Mesenchymal stem cell (in vitro differentiated cells and primary cell): ENCODE data around the gene ATG9A.

ENCODE experiments used
- DNase-seq: peaks from one replicate; pipeline ENCODE4 v3.0.0-alpha.2; 2013
- H2AFZ ChIP-seq: one replicate; pipeline ENCODE4 v1.6.1; 2013; ENCODE audit warnings: low read depth, mild to moderate bottlenecking, control low read depth, inconsistent platforms, low read length, moderate library complexity
- H2AK5ac ChIP-seq: 2 replicates; pipeline ENCODE4 v1.6.1; 2013; ENCODE audit warnings: low read length, moderate library complexity, mild to moderate bottlenecking, inconsistent platforms; ENCODE audit not compliant: severe bottlenecking
- H2BK120ac ChIP-seq: one replicate; pipeline ENCODE4 v1.6.1; 2013; ENCODE audit warnings: low read depth, mild to moderate bottlenecking, inconsistent platforms, low read length, moderate library complexity
- H2BK12ac ChIP-seq, 2 experiments: one replicate each; pipeline ENCODE4 v1.6.1; 2013; ENCODE audit warnings: inconsistent platforms in 2 of 2, low read length in 2 of 2, mild to moderate bottlenecking in 2 of 2, moderate library complexity in 2 of 2, control low read depth in 1 of 2
- H2BK15ac ChIP-seq: one replicate; pipeline ENCODE4 v1.6.1; 2013; ENCODE audit warnings: mild to moderate bottlenecking, low read depth, inconsistent platforms; ENCODE audit not compliant: poor library complexity, severe bottlenecking
- H2BK5ac ChIP-seq: 2 replicates; pipeline ENCODE4 v1.6.1; 2013; ENCODE audit warnings: low read depth, mild to moderate bottlenecking, low read length, control low read depth, inconsistent platforms; ENCODE audit not compliant: poor library complexity, severe bottlenecking
- H3K14ac ChIP-seq, 2 experiments: one replicate each; pipeline ENCODE4 v1.6.1; 2013; ENCODE audit warnings: inconsistent platforms in 2 of 2, low read length in 2 of 2, control low read depth in 1 of 2, mild to moderate bottlenecking in 1 of 2, moderate library complexity in 1 of 2
- H3K18ac ChIP-seq, 2 experiments: one replicate each; pipeline ENCODE4 v1.6.1; 2013; ENCODE audit warnings: inconsistent platforms in 2 of 2, low read length in 2 of 2, control low read depth in 1 of 2, low read depth in 1 of 2, mild to moderate bottlenecking in 1 of 2
- H3K23ac ChIP-seq, 2 experiments: one replicate each; pipeline ENCODE4 v1.6.1; 2013; ENCODE audit warnings: inconsistent platforms in 2 of 2, low read length in 2 of 2, mild to moderate bottlenecking in 2 of 2, moderate library complexity in 2 of 2, control low read depth in 1 of 2
- H3K27ac ChIP-seq: 2 replicates; pipeline ENCODE4 v1.5.1; 2013; ENCODE audit warnings: mild to moderate bottlenecking, moderate library complexity, low read length, control low read depth, inconsistent platforms; ENCODE audit not compliant: poor library complexity, severe bottlenecking
- H3K27me3 ChIP-seq, 2 experiments: 2 replicates each; pipeline versions ENCODE4 v1.6.1 to v1.7.0; 2013; ENCODE audit warnings: low read length in 2 of 2, mild to moderate bottlenecking in 2 of 2, moderate library complexity in 2 of 2, control low read depth in 1 of 2, inconsistent platforms in 1 of 2; ENCODE audit not compliant: control insufficient read depth in 1 of 2, insufficient read depth in 1 of 2
- H3K36me3 ChIP-seq, 2 experiments: 2 replicates each; pipeline versions ENCODE4 v1.6.1 to v1.7.0; 2013; ENCODE audit warnings: low read length in 2 of 2, control low read depth in 1 of 2, inconsistent platforms in 1 of 2, low read depth in 1 of 2, mild to moderate bottlenecking in 1 of 2; ENCODE audit not compliant: insufficient read depth in 2 of 2, control insufficient read depth in 1 of 2
- H3K4ac ChIP-seq, 2 experiments: one replicate each; pipeline ENCODE4 v1.6.1; 2013; ENCODE audit warnings: inconsistent platforms in 2 of 2, low read length in 2 of 2, mild to moderate bottlenecking in 2 of 2, moderate library complexity in 2 of 2, control low read depth in 1 of 2, low read depth in 1 of 2
- H3K4me1 ChIP-seq: 2 replicates; pipeline ENCODE4 v1.6.1; 2013; ENCODE audit warnings: low read depth, low read length, control low read depth; ENCODE audit not compliant: control insufficient read depth, insufficient read depth
- H3K4me2 ChIP-seq: 2 replicates; pipeline ENCODE4 v1.6.1; 2013; ENCODE audit warnings: low read length, mild to moderate bottlenecking, inconsistent platforms; ENCODE audit not compliant: poor library complexity, severe bottlenecking
- H3K4me3 ChIP-seq, 2 experiments: 2 replicates each; pipeline versions ENCODE4 v1.5.1 to v1.7.0; 2013; ENCODE audit warnings: low read length in 2 of 2, mild to moderate bottlenecking in 2 of 2, control low read depth in 1 of 2, low read depth in 1 of 2; ENCODE audit not compliant: insufficient read depth in 1 of 2
- H3K79me1 ChIP-seq: replicated peaks from 2 replicates; pipeline ENCODE4 v1.6.1; 2013; ENCODE audit warnings: mild to moderate bottlenecking, control low read depth, low read length, inconsistent platforms; ENCODE audit not compliant: poor library complexity, severe bottlenecking
- H3K9ac ChIP-seq: 2 replicates; pipeline ENCODE4 v1.7.0; 2013; ENCODE audit warnings: mild to moderate bottlenecking, low read length, moderate library complexity
- H3K9me3 ChIP-seq: 2 replicates; pipeline ENCODE4 v1.7.0; 2013; ENCODE audit warnings: mild to moderate bottlenecking, low read length; ENCODE audit not compliant: control insufficient read depth
- H4K8ac ChIP-seq: one replicate; pipeline ENCODE4 v1.6.1; 2013; ENCODE audit warnings: inconsistent platforms, mild to moderate bottlenecking, low read length, moderate library complexity
- H4K91ac ChIP-seq: one replicate; pipeline ENCODE4 v1.6.1; 2013; ENCODE audit warnings: mild to moderate bottlenecking, low read length, inconsistent platforms
- WGBS: methylation state at CpG from one replicate; pipeline ENCODE4 v1.1.7; 2013; ENCODE audit warnings: mixed read lengths; 5-methylcytosine and 5-hydroxymethylcytosine counted together

The ATG9A gene

DNA sequence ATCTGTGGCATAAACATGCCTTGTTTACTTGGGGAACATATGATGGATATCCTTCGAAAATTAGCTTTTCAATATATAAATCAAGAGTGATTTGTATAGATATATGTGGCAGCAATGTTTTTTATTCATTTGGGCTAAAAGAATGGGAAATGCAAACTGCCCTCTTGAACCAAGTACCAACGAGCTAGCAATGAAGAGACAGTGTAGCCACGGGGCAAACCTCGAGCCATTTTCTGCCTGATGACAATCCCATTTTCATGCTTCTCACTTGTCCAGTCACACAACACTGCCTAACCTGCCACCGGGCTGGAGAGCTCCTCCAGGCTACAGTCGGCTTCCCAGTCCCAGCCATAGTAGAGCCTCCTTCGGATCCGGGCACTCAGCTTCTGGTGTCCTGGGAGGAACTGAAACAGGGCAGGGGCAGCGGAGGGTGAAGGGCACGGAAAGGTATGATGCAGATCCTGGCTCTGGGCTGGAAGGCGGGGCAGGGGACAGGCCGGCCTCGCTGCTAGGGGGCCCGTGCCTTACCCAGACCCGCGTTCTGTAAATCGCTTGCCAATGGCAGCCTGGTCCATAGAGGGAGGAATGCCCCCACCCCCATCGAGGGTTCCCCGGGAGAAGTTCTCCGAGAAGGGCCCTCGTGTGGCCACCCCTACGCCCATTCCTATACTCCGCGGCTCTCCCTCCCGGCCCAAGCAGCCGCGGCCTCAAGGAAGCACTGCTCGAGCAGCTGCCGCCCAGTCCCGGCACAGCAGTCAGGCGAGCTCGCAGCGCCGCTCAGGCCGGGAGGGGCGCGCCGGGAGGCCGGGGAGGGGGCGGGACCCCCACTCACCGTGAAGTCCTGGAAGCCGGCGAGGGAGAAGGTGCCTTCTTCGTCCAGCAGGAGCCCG lies 53.3 kb downstream of the ATG9A start:
- H3K14ac ChIP-seq, result peak overlapping the region in 1 of 2 experiments; percentile 58
- peak overlapping the region; percentile 99 for H3K9ac ChIP-seq
- H3K9me3 ChIP-seq, result no peaks in the 10 kb centered on the region

DNA sequence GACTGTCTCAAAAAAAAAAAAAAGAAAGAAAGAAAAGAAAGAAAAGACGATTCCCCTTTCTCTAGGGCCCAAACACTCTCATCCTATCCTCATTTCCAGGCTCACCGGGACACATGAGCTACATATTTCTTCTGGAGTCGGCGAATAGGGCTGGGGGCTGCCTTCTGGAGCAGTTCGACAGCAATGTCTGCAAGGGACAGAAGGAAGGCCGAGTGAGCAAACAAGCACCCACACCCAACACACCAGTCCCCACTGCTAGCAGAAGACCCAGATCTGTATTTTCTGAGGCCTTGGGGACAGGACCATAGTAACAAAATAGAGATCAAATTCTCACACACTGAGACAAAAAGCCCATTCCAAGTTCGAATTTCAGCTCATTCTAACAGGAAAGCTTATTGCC lies 54.0 kb downstream of the ATG9A start:
- H3K4ac ChIP-seq, result no peak overlapping the region
- H3K4me2 ChIP-seq, result no peak overlapping the region
- no peak overlapping the region for H3K23ac ChIP-seq
- no peak overlapping the region for H2BK15ac ChIP-seq
- no peak overlapping the region for H4K8ac ChIP-seq
- H3K27ac ChIP-seq, result no peak overlapping the region
- H4K91ac ChIP-seq, result no peak overlapping the region
- H3K4me1 ChIP-seq, result peaks cover 18% of the 10 kb centered on the region
- H2AK5ac ChIP-seq, result no peak overlapping the region
- H3K4me3 ChIP-seq, result peak overlapping the region in 1 of 2 experiments; percentile 92
- no peak overlapping the region for H3K14ac ChIP-seq
- H2BK12ac ChIP-seq, result no peak overlapping the region
- H3K9me3 ChIP-seq, result no peaks in the 10 kb centered on the region
- peaks cover 16% of the 10 kb centered on the region for H3K79me1 ChIP-seq
- no peaks in the 10 kb centered on the region for H3K27me3 ChIP-seq
- peaks cover 36 to 51% of the 10 kb centered on the region in 2 experiments for H3K36me3 ChIP-seq
- H3K18ac ChIP-seq, result no peak overlapping the region
- no peak overlapping the region for H2BK120ac ChIP-seq
- H2AFZ ChIP-seq, result no peak overlapping the region
- WGBS, result 88% methylated on average over 7 of the region's 7 CpGs
- peak overlapping the region; percentile 99 for H3K9ac ChIP-seq
- H2BK5ac ChIP-seq, result no peak overlapping the region
- DNase-seq, result no peak

More for the DNA sequence above, 53.3 kb downstream of the ATG9A start:
- peaks cover 22% of the 10 kb centered on the region for H3K79me1 ChIP-seq
- peak overlapping the region; percentile 64 to 92 for H3K4me3 ChIP-seq
- peak overlapping the region; percentile 1 to 9 for H3K4ac ChIP-seq
- H3K36me3 ChIP-seq, result peaks cover 43 to 58% of the 10 kb centered on the region in 2 experiments
- H4K8ac ChIP-seq, result peak overlapping the region; percentile 45
- no peaks in the 10 kb centered on the region for H3K27me3 ChIP-seq
- peak overlapping the region; percentile 73 to 95 for H3K18ac ChIP-seq
- H3K23ac ChIP-seq, result peak overlapping the region in 1 of 2 experiments; percentile 67
- peaks cover 18% of the 10 kb centered on the region for H3K4me1 ChIP-seq
- H2BK5ac ChIP-seq, result peak overlapping the region; percentile 1
- H2BK12ac ChIP-seq, result peak overlapping the region in 1 of 2 experiments; percentile 57
- H3K27ac ChIP-seq, result peak overlapping the region; percentile 55
- peak overlapping the region; percentile 2 for H2AFZ ChIP-seq
- peak overlapping the region; percentile 75 for H2BK15ac ChIP-seq
- no peak overlapping the region for H2BK120ac ChIP-seq
- H4K91ac ChIP-seq, result peak overlapping the region; percentile 11
- peak; percentile 62 for DNase-seq
- H3K4me2 ChIP-seq, result peak overlapping the region; percentile 94
- no peak overlapping the region for H2AK5ac ChIP-seq
- under 1% methylated on average over 29 of the region's 45 CpGs for WGBS

DNA sequence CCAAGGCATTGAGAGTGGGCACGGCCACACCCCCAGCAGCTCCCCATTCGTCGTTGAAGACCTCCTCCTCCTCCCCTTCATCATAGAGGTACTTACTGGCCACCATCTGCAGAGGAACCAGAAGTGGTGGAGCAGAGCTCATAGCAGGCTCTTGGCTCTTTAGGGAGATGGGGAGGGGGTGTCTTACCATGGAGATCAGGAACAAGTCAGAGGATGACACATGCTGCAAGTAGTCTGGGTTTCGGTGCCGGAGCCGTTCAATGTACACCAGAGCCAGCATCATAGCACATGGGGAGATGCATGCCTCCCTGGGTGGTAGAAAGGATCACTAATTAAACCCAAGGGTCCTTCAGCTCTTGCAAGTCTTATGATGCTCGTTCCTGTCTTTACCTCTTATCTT lies 54.6 kb downstream of the ATG9A start:
- Histone ChIP-seq H2BK120ac (no peak overlapping the region), H2BK12ac (no peak overlapping the region)

DNA sequence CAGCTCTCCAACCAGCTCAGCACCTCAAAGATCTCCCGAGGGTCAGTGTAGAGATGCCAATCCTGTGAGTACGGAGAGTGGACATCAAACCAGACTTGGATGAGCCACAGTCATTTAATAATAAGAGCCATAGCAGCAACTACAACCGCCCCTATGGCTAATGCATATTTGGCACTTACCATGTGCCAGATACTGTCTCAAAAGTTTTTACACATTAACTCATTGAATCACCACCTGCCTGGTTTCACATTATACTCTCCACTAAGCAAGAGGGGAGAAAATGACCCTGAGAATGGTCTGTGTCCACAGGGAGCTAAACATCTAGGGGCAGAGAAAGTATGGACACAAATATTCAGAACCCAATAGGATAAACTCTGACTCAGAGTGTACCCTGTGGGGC lies 55.3 kb downstream of the ATG9A start:
- Histone ChIP-seq H3K79me1 (peaks cover 10% of the 10 kb centered on the region), H2BK15ac (no peak overlapping the region), H2BK12ac (no peak overlapping the region), H3K9ac (peak overlapping the region; percentile 23), H2AK5ac (no peak overlapping the region), H3K9me3 (no peaks in the 10 kb centered on the region), H3K36me3 (peaks cover 26 to 38% of the 10 kb centered on the region in 2 experiments), H2BK5ac (no peak overlapping the region), H4K91ac (no peak overlapping the region), H3K23ac (no peak overlapping the region), H3K4me1 (peaks cover 17% of the 10 kb centered on the region), H2BK120ac (no peak overlapping the region), H3K27ac (peak overlapping the region; percentile 30), H3K4me3 (peak overlapping the region in 1 of 2 experiments; percentile 14), H2AFZ (no peak overlapping the region), H4K8ac (no peak overlapping the region), H3K4me2 (no peak overlapping the region), H3K14ac (no peak overlapping the region), H3K4ac (no peak overlapping the region), H3K18ac (no peak overlapping the region), H3K27me3 (no peaks in the 10 kb centered on the region)
- 93% methylated on average over 3 of the region's 3 CpGs for WGBS
- no peak for DNase-seq

More for the DNA sequence above, 54.6 kb downstream of the ATG9A start:
- H3K9me3 ChIP-seq, result no peaks in the 10 kb centered on the region
- no peak overlapping the region for H2BK15ac ChIP-seq
- H3K4me1 ChIP-seq, result peaks cover 18% of the 10 kb centered on the region
- H3K14ac ChIP-seq, result no peak overlapping the region
- H3K79me1 ChIP-seq, result peaks cover 13% of the 10 kb centered on the region
- peaks cover 29 to 44% of the 10 kb centered on the region in 2 experiments for H3K36me3 ChIP-seq
- DNase-seq, result no peak
- no peak overlapping the region for H2AK5ac ChIP-seq
- no peak overlapping the region for H4K91ac ChIP-seq
- no peak overlapping the region for H3K23ac ChIP-seq
- no peak overlapping the region for H3K4ac ChIP-seq
- peak overlapping the region; percentile 23 for H3K9ac ChIP-seq
- peak overlapping the region in 1 of 2 experiments; percentile 14 for H3K4me3 ChIP-seq
- H3K18ac ChIP-seq, result no peak overlapping the region
- no peak overlapping the region for H3K4me2 ChIP-seq
- no peak overlapping the region for H2BK5ac ChIP-seq
- no peak overlapping the region for H2AFZ ChIP-seq
- H3K27me3 ChIP-seq, result no peaks in the 10 kb centered on the region
- H4K8ac ChIP-seq, result no peak overlapping the region
- H3K27ac ChIP-seq, result peak overlapping the region; percentile 64
- 93% methylated on average over 5 of the region's 7 CpGs for WGBS
